Ovary (tissue), 3 donors: ENCODE measurements around the gene CALD1.

Experiments used
- EP300 ChIP-seq: sonication (generic); formaldehyde crosslinking; IDR thresholded peaks from one replicate; pipeline ENCODE4 v1.6.1; 2017; ENCODE audit warnings: antibody characterized with exemption
- TF ChIP-seq, protein P1 (sequence below), 3 donors: fragments of 450-650 bp in 2 of 3; fragments of 200-600 bp in 1 of 3; IDR thresholded peaks; one replicate each; pipeline versions ENCODE4 v1.5.1 to v1.8.0; 2016 to 2022; ENCODE audit warnings: antibody characterized with exemption in 3 of 3, mild to moderate bottlenecking in 1 of 3
- donor health status: DM: no; HTN: no; CAD: no.

DNA sequence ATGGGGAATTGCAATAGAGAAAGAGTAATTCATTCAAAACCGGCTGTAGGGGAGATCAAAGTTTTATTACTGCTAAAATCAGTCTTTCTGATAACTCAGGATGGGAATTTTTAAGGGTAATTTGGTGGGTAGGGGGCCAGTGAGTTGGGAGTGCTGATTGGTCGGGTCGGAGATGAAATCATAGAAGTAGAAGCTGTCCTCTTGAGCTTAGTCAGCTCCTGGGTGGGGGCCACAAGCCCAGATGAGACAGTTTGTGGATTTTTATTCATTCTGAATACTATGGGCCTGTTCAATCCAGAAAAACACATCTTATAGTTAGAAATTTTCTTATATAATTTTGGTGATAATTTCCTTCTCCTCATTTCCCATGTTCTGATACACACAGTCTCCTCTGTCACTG, 25.4 kb downstream of the CALD1 start:
- TF ChIP-seq, protein P1, sequence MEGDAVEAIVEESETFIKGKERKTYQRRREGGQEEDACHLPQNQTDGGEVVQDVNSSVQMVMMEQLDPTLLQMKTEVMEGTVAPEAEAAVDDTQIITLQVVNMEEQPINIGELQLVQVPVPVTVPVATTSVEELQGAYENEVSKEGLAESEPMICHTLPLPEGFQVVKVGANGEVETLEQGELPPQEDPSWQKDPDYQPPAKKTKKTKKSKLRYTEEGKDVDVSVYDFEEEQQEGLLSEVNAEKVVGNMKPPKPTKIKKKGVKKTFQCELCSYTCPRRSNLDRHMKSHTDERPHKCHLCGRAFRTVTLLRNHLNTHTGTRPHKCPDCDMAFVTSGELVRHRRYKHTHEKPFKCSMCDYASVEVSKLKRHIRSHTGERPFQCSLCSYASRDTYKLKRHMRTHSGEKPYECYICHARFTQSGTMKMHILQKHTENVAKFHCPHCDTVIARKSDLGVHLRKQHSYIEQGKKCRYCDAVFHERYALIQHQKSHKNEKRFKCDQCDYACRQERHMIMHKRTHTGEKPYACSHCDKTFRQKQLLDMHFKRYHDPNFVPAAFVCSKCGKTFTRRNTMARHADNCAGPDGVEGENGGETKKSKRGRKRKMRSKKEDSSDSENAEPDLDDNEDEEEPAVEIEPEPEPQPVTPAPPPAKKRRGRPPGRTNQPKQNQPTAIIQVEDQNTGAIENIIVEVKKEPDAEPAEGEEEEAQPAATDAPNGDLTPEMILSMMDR (IDR thresholded peaks at IDR 0.05): no peak
- no peak for TF ChIP-seq EP300
